HG02981 (cell line): Measurements from ENCODE around the gene PRSS16.
"Not testable (repeated sequence)": the region's sequence is repeated elsewhere in the genome, so short reads cannot be mapped to it uniquely, and the experiment has no call there.

Experiments used
- ATAC-seq: cut with Tn5 transposase; IDR thresholded peaks from one replicate; pipeline ENCODE4 v1.9.1; 2021; ENCODE audit warnings: mild to moderate bottlenecking, moderate library complexity; ENCODE audit not compliant: unreplicated experiment

PRSS16 gene, protein sequence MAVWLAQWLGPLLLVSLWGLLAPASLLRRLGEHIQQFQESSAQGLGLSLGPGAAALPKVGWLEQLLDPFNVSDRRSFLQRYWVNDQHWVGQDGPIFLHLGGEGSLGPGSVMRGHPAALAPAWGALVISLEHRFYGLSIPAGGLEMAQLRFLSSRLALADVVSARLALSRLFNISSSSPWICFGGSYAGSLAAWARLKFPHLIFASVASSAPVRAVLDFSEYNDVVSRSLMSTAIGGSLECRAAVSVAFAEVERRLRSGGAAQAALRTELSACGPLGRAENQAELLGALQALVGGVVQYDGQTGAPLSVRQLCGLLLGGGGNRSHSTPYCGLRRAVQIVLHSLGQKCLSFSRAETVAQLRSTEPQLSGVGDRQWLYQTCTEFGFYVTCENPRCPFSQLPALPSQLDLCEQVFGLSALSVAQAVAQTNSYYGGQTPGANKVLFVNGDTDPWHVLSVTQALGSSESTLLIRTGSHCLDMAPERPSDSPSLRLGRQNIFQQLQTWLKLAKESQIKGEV

DNA sequence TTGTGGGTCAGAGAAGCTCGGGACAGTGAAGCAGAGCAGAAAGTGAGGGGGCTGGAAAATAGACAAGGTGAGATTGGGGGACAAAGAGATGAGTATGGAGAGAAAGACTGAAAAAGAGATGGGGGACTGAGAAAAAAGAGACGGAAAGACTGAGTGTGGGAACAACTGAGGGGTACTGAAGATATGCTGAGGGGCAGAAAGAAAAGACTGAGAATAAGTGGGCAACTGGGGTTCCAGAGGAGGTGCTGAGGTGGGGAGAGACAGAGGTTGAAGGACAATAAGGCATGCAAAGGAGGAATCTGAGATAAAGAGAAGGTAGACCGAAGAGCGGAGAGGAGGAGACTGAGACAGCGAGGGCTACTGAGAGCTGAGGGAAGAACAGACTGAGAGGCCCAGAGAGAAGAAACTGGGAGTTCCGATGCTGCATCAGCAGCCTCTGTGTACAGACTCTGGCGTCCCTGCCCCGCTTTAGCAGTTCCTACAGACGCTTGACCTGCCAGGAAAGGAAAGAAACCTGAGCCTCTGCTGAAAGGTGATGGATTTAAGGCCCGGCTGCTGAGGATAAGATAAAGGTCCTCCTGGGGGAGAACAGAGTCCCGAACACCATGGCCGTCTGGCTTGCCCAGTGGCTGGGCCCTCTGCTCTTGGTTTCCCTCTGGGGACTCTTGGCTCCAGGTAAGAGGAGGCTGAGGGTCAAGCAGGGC, at the start of gene PRSS16:
TSS of gene PRSS16 (plus strand) at position 569 of the 704 bp plus-strand sequence. CDS start at position 606, 37 bp downstream.
- ATAC-seq = no peak

DNA sequence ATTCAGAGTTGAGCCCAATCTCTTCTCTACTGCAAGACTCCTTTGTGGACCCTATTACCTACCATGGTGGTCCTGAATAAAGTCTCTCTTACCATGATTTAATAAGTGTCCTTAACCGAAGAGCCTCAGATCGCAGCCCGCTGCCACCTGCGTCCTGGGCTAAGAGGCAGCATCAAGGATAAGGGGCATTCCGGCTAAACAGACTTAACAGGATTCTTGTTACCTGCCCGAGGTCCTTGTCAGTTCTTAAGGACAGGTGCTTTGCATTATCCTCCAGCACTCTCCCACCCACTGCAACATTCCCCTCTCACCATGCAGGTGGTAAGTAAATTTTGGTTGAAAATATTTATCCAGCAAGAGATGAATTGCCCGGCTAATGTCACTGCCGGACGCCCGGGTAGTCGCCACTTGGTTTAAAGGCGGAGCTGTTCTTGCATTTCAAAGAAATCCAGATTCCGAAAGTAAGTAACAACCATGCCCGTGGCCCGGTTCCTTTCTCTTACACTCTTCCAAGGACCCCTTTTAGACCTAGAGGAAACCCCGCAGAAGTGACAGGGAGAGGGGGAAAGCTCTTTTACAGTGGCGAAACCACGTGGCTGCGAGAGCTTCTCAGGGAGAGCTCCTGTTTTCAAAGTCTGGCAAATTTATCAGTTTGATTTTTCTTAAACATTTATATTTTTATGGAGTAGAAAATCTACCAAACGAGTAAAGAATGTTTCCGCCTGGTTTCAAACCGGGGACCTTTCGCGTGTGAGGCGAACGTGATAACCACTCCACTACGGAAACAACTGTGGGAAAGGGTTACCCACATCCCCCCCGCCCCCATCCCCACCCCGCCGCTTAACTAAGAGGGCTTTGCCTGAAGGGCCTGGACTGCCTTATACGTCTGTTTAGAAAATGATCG, 41.9 kb upstream of the PRSS16 start:
- no peak for ATAC-seq

DNA sequence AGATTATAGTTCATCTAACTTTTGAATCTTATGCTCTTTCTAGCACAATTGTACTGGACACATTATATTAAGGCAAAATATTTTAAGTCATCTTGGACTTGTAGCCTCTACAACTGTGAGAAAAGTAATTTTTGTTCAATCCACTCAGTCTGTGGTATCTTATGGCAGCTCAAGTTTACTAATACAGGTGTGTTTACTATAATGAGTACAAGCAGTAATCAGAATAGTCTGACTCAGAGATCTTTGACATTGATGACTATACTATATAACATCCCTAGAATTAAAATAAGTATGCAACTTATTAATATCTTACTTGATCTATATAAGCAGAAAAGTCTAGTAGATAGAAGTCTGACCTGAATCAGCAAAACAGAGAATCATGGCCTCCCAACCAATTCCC, 40.7 kb upstream of the PRSS16 start:
- ATAC-seq = no peak

DNA sequence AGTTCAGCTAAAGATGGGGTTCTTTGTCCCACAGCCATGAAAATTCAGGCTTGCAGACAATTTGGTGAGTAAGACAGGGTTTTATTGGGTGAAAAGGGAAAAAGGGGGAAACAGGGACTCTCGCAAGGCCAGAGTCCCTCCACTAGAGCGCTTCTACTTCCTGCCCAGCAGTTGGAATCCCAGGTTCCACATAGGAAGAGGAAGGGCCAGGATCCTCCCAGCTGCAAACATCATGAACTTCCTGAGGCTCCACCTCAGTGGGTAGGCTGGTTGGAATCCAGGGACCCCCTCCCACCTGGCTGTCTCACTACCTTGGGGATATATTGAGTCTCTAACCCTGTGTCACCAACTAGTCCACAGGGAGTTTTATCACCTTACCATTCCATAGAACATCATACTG, 39.5 kb upstream of the PRSS16 start:
- ATAC-seq = no peak

DNA sequence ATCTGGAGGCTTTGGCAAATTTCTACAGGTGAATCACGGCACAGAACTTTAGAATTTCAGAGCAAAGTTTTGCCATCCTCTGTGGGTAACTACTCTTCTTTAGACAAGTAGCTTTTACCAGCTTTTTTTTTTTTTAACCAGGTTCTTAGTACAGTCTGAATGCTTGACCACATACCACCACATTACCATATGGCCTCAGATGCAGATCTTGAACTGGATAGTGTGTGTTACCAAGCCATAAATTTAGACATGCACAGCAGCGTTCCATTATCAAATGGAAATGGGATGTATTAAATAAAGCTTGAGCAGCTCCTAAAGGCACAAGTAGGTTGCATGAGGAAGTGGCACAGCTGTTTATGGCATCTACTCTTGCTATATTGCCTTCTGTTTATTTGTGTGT, 38.3 kb upstream of the PRSS16 start:
- no peak for ATAC-seq

DNA sequence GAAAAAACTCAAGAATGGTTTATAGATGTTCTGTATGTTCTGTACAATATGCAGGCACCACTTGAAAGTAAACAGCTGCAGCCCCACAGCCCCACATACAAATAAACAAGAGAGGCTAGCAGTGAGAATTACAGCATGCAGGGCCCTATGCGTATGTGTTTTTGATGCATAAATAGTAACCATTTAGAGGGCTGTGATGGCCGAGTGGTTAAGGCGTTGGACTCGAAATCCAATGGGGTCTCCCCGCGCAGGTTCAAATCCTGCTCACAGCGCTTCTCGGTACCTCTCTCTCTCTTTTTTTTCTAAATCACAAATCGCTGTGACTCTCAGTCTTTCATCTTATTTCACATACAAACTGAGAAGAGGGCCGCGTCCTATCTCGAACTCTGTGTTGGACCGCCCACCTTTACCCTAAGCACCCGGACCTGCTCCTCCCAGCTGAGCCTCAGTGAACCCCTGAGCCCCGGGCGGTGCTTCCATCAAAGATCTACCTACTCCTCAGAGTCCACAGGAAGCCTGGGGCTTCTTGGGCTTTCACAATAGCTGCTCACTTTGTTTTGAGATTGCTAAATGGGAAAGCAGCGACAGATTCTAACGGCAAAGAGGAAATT, 37.7 kb upstream of the PRSS16 start:
- no peak for ATAC-seq

DNA sequence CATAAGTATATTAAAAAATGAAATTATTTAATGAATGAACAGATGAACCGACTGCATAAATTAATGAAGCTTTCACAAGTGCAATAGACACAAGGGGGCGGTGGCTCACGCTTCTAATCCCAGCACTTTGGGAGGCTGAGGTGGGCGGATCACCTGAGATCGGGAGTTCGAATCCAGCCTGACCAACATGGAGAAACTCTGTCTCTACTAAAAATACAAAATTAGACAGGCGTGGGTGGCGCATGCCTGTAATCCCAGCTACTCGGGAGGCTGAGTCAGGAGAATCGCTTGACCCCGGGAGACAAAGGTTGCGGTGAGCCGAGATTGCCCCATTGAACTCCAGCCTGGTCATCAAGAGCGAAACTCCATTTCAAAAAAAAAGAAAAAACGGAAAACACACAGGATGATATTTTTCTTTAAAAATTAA, 34.4 kb upstream of the PRSS16 start:
- not testable (repeated sequence) for ATAC-seq

DNA sequence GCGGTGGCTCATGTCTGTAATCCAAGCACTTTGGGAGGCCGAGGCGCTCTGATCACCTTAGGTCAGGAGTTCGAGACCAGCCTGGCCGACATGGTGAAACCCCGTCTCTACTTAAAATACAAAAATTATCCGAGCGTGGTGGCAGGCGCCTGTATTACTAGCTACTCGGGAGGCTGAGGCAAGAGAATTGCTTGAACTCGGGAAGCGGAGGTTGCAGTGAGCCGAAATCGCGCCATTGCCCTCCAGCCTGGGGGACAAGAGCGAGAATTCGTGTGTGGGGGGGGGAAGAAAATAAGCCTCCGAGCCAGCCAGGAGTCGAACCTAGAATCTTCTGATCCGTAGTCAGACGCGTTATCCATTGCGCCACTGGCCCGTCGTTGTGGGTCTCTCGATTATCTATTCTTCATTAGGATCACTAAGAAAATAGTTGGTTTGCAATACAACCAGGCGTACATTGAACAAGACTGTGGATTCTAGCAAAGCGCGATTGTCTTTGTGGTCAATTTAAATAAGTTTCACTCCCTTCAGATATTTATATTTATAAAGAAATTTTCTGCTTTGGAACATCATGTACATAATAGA, 33.9 kb upstream of the PRSS16 start:
- no peak for ATAC-seq

DNA sequence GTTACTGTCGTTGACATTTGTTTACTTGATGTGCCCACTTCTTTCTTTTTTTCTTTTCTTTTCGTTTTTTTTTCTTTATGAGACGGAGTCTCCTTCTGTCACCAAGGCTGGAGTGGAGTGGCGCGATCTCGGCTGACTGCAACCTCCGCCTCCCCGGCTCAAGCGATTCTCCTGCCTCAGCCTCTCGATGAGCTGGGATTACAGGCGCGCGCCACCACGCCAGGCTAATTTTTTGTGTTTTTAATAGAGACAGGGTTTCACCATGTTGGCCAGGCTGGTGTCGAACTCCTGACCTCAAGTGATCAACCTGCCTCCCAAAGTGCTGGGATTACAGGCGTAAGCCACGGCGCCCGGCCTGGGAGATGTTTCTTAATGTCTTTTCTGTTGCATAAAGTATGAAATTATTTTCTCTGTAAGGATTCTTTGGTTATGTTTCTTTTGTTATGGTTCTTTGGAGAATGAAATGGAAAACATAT, 33.3 kb upstream of the PRSS16 start:
- ATAC-seq = no peak

DNA sequence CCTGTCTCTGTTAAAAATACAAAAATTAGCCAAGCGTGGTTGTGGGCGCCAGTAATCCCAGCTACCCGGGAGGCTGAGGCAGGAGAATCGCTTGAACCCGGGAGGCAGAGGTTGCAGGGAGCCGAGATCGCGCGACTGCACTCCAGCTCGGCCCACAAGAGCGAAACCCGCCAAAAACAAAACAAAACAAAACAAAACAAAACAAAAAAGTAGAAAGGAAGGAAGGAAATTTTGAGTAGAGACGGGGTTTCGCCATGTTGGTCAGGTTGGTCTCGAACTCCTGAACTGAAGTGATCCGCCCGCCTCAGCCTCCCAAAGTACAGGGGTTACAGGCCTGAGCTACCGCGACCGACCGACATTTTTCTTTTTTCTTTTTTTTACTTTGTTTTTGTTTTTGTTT, 30.6 kb upstream of the PRSS16 start:
- no peak for ATAC-seq

DNA sequence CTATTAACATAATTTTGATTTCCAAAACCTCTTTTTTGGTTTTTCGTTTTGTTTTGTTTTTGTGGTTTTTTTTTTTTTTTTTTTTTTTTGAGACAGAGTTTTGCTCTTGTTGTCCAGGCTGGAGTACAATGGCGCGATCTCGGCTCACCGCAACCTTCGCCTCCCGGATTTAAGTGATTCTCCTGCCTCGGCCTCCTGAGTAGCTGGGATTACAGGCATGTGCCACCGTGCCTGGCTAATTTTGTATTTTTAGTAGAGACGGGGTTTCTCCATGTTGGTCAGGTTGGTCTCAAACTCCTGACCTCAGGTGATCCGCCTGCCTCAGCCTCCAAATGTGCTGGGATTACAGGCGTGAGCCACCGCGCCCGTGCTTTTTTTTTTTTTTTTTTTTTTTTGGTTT, 24.5 kb upstream of the PRSS16 start:
- ATAC-seq = not testable (repeated sequence)

DNA sequence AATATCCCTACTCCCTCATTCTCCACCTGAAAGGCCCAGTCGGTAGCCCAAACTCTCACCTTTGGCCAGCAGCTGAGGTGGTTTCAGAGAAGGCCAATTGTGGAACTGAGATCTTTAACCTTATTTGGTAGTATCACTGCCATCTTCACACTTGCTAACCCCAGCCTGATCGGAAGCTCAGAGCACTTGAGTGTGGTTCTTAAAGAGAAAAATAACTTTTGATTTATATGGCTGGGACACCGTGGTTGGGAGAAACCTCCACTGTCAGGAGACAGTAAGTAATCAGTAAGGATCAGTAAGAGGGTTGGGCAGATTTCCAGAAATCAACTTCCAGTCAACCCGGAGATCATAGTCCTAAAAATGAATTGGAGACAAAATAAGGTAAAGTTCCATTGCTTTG, 22.8 kb upstream of the PRSS16 start:
- ATAC-seq = no peak

DNA sequence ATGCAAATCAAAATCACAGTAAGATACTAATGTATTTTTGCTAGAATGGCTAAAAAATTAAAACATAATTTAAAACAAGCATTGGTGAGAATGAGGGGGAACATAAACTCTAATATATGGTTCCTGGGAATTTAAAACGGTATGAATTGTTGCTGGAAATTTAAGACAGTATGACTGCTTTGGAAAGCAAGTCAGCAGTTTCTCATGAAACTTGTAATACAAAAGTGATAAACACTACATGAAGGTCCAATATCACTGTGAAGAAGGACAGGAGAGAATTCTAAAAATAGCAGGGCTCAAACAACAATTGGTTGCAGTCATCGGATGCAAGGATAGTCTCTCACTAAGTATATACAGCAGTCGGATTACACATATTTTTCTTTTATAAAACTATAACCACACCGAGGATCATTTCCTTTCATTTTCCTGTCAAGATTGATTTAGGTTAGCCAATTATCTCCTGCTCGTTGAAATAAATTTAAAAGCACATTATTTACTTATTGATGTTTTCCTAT, 18.5 kb upstream of the PRSS16 start:
- no peak for ATAC-seq

DNA sequence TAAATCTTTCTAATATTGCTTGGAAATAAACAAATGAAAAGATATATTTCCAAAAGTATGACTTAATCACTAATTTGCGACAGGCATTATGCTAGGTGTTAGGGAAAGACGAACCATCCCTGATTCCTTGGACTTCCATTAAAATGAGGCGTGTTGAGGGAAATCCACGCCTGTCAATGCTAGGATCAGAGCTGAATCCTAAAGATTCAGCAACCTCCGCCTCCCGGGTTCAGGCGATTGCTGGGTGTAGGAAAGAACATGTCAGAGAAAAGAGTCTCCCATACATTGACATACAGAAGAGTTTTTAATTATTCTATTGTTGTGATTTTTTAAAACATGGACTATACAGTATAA, 16.8 kb upstream of the PRSS16 start:
- no peak for ATAC-seq

DNA sequence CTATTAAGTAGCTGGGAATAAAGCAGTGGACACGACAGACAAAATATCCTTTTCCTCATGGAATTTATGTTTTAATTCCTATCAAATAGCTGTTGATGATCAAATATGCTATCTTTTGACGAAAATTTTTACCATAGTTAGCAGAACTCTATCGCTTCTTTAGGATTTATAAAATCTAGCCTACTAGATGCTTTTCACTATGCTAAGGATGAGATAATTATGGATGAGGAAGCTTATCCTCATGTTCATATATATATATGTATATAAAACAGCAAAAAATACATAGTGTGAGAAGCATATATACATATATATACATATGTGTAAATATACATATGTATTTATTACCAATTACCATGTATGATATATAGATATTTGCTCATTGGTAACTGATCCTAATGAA, 12.9 kb upstream of the PRSS16 start:
- ATAC-seq = no peak

DNA sequence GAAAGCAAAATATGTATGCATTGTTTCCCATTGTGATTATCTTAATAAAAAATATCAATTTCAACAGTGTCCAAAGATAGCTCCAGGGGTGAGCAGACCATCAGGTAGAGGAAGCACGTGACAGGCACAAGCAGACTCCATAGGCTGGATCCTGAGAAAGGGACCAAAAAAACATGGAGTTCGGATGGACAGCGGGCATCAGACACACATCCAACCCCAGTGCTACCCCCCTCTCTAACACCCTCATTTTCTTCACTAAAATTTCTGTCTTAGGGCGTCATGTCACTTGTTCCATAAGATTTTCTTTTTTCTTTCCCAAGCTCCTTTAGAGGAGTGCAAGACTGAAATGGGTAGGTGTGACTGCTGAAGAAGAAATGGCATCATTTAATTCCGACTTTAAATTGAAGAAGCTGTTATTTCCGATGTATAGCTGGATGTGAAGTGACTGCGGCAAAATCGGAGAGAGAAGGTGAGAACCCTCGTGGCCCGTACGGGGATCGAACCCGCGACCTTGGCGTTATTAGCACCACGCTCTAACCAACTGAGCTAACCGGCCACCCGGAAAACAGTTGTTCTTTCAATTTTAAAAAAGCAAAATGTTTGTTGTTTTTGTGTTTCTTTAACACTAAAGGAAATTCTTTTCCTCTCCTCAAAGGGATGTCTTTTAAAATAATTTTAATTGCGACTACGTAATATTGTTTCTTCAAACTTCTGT, 10.3 kb upstream of the PRSS16 start:
- no peak for ATAC-seq

DNA sequence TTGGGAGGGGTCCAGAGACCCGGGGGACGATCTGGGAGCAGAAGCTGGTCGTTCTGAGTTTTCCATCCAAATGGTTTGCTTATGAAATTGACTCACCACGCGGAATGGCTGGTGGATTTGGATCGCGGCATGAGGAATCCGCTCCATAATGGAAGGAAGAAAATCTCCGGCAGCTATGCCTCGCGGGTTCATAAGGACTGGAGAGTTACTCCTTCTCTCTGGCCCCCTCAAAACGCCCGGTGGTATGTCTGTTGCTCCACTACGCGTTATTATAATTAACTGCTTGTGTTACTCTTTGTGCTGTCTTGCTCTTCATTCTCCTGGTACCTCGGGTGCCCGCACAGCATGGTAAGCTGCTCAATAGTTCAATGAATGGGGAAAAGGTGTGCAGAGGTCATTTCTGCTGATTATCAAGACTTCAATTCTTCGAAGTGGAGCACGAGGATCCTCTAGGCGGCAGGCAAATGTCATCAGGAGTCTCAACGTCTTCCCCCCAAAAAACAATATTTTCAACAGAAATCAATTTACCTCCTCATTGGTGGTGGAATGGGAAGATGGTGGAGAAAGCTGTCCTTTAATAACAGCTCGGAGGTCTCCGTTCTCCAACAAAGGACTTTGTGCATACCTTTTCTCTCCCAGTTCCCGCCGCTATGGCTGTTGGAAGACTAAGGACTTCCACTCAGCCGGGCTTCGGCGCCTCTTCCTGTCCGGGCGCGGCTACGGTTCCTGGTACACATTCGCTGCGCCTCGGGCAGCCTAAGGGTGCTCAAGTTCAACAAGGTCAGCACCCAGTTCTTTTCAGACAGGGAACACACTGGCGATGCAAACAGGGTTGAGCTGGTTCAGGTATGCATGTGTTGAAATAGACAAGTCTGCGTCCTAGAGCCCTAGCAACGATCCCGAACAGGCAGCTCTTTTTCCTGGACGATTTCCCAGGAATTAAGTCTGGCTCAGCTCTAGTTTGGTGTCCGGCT, 9.2 kb upstream of the PRSS16 start:
- no peak for ATAC-seq

DNA sequence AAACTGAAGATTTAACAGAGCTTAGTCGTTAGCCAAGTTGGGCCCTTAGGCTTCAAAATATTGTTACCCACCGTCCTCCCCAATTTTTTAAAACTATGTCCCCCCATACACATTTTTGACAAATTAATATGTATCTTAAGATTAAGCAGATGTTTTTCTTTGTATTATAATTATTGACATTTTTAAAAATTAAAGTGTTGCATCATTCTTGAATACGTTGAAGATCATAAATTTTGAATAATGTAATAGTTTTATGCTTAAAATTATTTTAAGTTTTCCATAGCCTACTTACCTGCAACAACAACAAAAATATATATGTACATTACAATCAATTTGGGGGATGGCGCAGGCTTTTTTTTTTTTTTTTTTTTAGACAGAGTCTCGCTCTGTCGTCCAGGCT, 8.2 kb upstream of the PRSS16 start:
- ATAC-seq = no peak
